ENCODE data around the gene KIF14.
"Not testable (repeated sequence)": the region's sequence is repeated elsewhere in the genome, so short reads cannot be mapped to it uniquely, and the experiment has no call there.

The KIF14 gene

DNA sequence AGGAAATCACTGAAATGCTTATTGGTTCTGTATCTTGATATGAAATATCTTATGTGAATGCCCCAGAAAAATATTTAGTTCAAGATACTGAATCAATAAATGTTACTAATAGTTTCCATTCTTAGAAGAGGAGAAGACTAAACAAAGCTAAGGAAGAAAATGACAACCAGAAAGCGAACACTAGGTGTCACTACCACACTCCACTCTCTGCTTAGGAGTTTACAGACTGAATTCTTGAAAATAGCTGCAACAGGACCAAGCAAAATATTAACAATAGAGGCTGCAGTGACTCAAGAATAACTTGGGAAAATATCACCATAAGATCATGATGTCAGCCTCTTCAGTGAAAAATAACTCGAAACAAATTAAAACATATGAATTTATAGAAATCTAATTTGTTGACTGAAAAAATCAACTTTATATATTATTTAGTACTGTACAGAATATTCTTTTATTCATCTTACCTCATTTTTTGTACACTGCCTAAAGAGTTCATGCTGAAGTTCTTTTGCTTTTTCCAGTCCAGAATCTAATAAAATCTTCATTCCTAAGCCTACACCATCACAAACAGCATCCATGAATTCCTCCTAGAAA, 61.6 kb downstream of the KIF14 start:
- in situ Hi-C loops (cut with MboI; ENCODE audit: low pct_unique_long_range_greater_than_20kb, low sequenced_read_pairs), result no loop called here
- peak; percentile 55 for DNase-seq

- DNase-seq, result peak; percentile 10
- in situ Hi-C loops (cut with MboI; ENCODE audit: low pct_unique_long_range_greater_than_20kb, low sequenced_read_pairs), result no loop called here
These were observed 64.5 kb downstream of the KIF14 start for GRCh38 chr1:200556002-200556401.

- in situ Hi-C loops (cut with MboI; ENCODE audit: low pct_unique_long_range_greater_than_20kb, low sequenced_read_pairs); DNase-seq: not testable (repeated sequence)
These were observed 67.8 kb downstream of the KIF14 start for GRCh38 chr1:200552737-200553136.

- no peak for DNase-seq
- in situ Hi-C loops (cut with MboI; ENCODE audit: low pct_unique_long_range_greater_than_20kb, low sequenced_read_pairs), result no loop called here
These were observed 70.2 kb downstream of the KIF14 start for GRCh38 chr1:200550367-200550766.

GRCh38 chr1:200547386-200547785, 73.2 kb downstream of the KIF14 start:
- no peak for DNase-seq
- in situ Hi-C loops (cut with MboI; ENCODE audit: low pct_unique_long_range_greater_than_20kb, low sequenced_read_pairs), result no loop called here

GRCh38 chr1:200546577-200546976, 74.0 kb downstream of the KIF14 start:
- in situ Hi-C loops (cut with MboI; ENCODE audit: low pct_unique_long_range_greater_than_20kb, low sequenced_read_pairs), result no loop called here
- no peak for DNase-seq

DNA sequence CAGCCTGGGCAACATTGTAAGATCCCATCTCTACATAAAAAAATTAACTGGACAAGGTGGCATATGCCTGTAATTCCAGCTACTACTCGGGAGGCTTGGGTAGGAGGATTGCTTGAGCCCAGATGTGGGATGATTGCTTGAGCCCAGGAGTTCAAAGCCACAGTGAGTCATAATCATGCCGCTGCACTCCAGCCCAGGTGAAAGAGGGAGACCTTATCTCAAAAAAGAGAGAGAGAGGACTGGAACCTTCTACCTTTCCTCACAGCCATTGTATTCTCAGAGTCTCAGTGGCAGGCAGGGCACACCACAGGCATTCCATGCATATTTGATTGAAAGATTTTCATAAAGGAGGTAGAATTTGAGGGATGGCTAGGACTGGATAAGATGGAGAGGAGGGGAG, 78.4 kb downstream of the KIF14 start:
- no peak for DNase-seq
- in situ Hi-C loops (cut with MboI; ENCODE audit: low pct_unique_long_range_greater_than_20kb, low sequenced_read_pairs), result no loop called here

DNA sequence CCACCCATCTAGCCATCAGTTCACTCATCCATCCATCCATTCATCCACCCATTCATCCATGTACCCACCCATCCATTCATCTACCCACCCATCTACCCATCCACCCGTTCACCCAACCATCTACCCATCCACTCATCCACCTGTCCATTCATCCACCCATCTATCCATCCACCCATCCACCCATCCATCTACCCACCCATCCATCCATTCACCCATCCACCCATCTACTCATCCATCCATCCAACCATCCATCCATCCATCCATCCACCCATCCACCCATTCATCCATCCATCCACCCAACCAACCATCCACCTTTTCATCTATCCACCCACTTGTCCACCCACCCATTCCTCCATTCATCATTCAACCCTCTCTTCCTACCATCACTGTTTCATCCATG, 80.3 kb downstream of the KIF14 start:
- in situ Hi-C loops (cut with MboI; ENCODE audit: low pct_unique_long_range_greater_than_20kb, low sequenced_read_pairs), result no loop called here
- DNase-seq, result no peak

- DNase-seq, result no peak
- in situ Hi-C loops (cut with MboI; ENCODE audit: low pct_unique_long_range_greater_than_20kb, low sequenced_read_pairs), result no loop called here
These were observed 82.4 kb downstream of the KIF14 start for GRCh38 chr1:200538179-200538578.

DNA sequence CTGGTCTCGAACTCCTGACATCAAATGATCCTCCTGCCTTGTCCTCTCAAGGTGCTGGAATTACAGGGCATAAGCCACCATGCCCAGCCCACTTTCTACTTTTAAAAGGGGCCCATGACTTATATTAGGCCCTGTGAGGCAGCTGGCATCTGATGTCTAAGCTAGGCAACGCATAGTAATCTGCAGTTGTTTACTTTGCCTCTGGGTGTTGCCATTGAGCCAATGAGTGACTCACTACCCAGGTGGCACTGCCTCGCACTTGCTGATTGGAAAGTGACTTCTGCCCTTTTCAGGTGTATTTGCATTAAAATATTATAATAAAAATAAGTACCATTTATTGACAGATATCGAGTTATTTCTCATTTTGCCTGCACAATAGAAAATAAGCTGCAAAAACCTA, 84.9 kb downstream of the KIF14 start:
- DNase-seq, result no peak
- in situ Hi-C loops (cut with MboI; ENCODE audit: low pct_unique_long_range_greater_than_20kb, low sequenced_read_pairs), result no loop called here

DNA sequence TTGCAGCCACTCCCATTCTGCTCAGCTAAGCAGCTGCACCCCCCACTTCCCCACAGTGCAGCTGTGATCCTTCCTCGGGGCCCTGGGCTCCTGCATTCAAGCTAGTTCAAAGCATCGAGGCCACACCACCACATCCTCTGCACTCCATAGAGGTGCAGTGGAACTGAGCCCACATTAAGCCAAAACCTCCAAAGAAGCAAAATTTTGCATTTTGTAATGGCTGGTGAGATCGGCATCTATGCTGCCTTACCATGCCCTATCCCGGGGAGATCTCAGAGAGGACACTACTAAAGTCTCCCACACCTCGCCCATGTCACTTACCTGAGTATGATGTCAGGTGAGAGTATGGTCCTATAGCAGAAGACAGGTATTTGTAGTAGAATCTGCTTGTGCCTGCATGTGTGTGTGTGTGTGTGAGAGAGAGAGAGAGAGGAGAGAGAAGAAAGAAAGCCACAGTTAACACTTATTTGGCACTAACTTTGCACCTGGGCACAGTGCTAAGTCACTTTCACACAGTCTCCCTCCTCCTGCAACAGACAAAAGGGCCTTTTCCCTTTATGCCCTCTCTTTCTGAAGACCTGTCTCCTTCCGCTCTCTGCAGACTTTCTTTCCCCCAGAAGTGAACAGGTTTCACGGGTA, 89.8 kb downstream of the KIF14 start:
- DNase-seq, result no peak
- in situ Hi-C loops (cut with MboI; ENCODE audit: low pct_unique_long_range_greater_than_20kb, low sequenced_read_pairs), result no loop called here

DNA sequence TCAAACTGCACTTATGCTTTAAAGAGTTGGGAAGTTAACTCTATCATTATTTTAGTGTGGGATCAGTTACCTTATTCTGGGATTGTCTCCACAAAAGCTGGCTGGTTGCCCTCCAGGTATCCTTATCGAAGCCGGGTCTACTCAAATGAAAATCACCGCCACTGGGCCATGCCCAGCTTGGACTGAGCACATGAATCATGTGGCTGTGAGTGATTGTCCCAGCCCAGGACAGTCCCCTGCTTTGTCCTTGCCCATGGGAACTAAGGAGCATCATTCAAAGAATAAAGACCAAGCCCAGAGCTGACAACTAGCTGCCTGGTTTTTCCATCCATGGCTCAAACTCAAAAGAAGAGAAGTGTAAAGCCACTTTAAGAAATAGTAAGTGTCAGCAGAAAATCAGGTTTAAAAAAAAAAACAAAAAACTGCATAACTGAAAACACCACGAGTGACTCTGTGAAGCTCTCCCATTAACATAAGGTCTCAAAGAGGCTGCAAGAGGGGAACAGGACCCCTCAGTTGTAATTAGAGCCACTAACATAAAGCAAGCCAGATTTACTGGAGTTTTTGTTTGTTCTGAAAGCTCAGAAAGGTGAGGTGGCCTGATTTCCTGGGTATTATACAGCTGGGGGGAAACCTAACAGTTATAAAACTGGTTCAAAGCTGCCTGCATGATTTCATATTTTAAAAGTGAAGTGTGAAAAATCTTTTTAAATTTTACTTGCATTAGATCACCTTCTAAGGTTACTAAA, 91.5 kb downstream of the KIF14 start:
- in situ Hi-C loops (cut with MboI; ENCODE audit: low pct_unique_long_range_greater_than_20kb, low sequenced_read_pairs), result no loop called here
- no peak for DNase-seq

- DNase-seq, result no peak
- in situ Hi-C loops (cut with MboI; ENCODE audit: low pct_unique_long_range_greater_than_20kb, low sequenced_read_pairs), result no loop called here
These were observed 92.9 kb downstream of the KIF14 start for GRCh38 chr1:200527670-200528069.

GRCh38 chr1:200526709-200527612, 93.6 kb downstream of the KIF14 start:
- no peak for DNase-seq
- in situ Hi-C loops (cut with MboI; ENCODE audit: low pct_unique_long_range_greater_than_20kb, low sequenced_read_pairs), result no loop called here

DNA sequence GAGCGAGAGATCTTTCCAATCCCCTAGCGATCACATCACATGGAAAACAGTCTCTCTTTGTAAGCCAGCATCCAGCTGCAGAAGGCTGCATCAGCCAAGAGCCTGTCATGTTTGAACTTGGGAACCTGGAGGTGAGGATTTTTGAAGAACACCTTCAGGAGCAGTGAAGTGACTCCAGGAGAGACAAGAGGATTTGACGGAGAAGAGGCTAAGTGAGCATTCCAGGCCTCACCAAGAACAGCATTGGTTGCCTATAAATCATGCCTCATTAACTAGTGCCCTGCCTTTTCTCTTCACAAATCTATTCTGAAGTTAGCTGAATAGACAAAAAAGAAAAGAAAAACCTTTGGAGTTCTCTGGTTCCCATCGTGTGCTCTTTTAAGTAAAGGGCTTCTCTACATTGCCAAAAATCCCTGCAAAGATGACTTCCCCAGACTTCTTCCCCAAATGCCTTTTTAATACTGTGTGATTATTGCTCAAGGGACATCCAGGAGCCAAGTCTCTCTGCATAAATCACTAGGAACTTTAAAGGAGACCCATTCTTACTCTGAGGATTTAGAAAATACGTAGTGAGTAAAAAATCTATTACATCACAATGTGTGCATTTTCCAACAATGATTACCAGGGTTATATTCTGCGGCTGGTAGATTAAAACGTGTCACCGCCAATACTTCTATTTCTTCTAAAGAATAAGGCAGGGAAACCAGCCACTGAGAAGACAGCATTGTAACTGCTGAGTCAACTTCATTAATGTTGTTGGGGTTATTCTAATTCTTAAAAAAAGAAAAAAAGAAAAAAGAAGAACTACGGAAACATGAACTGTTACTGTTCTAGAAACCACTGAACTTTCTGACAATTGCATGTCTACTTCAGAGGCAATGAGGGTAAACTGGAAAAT, 95.2 kb downstream of the KIF14 start:
- DNase-seq, result no peak
- in situ Hi-C loops (cut with MboI; ENCODE audit: low pct_unique_long_range_greater_than_20kb, low sequenced_read_pairs), result no loop called here

DNA sequence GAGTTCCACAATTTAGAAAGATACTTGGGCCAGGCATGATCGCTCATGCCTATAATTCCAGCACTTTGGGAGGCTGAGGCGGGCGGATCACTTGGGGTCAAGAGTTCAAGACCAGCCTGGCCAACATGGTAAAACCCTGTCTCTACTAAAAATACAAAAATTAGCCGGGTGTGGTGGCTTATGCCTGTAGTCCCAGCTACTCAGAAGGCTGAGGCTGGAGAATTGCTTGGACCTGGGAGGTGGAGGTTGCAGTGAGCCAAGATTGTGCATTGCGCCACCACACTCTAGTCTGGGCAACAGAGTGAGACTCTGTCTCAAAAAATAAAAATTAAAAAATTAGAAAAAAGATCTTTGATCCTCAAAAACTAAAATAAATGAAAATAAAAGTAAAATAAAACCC, 96.0 kb downstream of the KIF14 start:
- DNase-seq; in situ Hi-C loops (cut with MboI; ENCODE audit: low pct_unique_long_range_greater_than_20kb, low sequenced_read_pairs): not testable (repeated sequence)

DNA sequence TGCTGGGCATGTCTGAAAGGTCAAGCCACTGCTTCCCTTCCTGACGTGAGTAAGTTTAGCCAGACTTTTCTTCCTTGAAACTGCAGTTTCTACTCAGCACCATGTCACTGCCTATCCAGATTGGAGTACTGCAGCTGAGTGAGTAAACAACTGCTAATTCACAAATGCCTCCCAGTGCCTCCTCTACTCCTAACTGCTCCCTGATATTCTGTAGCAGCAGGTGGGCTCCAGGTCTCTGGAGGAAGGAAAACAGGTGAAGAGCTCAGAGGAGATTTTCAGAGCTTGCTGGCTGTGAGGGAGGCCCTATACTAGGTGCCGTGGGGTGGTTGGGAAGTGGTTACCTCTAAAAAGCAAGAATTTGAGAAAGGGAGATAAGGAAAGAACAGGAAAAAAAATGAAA, 96.5 kb downstream of the KIF14 start:
- DNase-seq, result no peak
- in situ Hi-C loops (cut with MboI; ENCODE audit: low pct_unique_long_range_greater_than_20kb, low sequenced_read_pairs), result no loop called here

GRCh38 chr1:200520735-200521134, 99.8 kb downstream of the KIF14 start:
- in situ Hi-C loops (cut with MboI; ENCODE audit: low pct_unique_long_range_greater_than_20kb, low sequenced_read_pairs), result no loop called here
- DNase-seq, result no peak

DNA sequence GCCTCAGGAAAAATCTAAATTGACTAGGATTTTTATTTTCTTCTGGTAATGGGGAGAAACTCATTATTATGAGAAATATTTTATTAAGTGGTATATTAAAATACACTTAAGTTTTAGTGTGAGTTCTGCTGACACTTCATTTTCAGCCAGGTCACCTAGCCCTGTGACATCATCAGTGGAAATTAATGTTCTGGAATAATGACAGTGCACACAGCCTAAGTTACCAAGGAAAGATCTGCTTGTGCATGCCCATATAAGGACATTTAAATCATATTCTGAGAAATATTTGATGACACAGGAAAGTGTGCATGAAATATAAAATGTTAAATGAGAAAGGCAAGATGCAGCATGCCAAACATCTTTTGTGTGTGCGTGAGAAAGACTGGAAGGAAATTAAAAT, 102.0 kb downstream of the KIF14 start:
- in situ Hi-C loops (cut with MboI; ENCODE audit: low pct_unique_long_range_greater_than_20kb, low sequenced_read_pairs), result no loop called here
- no peak for DNase-seq
